ENCODE data around the gene NUDT6.

DNA sequence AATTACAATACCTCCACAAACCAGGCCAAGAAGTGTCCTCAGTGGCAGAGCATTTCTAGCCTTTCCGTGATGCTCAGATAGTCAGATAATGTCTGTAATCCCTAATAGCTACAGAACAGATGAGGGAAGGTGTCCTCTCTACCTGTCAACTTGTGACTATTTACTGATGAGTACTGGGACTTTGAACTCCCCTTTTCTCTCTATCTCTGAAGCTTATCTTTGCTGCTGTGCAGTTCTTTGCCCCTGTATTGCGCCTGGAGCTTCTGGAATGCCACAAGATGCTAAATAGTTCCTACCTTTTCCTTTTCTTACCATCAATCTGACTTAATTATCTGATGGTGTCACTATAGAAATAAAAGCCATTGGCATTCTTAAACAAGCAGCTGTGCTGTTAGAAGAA is 65.2 kb downstream of the NUDT6 start:
- TF ChIP-seq, protein P1, sequence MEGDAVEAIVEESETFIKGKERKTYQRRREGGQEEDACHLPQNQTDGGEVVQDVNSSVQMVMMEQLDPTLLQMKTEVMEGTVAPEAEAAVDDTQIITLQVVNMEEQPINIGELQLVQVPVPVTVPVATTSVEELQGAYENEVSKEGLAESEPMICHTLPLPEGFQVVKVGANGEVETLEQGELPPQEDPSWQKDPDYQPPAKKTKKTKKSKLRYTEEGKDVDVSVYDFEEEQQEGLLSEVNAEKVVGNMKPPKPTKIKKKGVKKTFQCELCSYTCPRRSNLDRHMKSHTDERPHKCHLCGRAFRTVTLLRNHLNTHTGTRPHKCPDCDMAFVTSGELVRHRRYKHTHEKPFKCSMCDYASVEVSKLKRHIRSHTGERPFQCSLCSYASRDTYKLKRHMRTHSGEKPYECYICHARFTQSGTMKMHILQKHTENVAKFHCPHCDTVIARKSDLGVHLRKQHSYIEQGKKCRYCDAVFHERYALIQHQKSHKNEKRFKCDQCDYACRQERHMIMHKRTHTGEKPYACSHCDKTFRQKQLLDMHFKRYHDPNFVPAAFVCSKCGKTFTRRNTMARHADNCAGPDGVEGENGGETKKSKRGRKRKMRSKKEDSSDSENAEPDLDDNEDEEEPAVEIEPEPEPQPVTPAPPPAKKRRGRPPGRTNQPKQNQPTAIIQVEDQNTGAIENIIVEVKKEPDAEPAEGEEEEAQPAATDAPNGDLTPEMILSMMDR (IDR thresholded peaks at IDR 0.05; ENCODE audit: insufficient read depth, low read length, poor library complexity, severe bottlenecking) = no peak
- no peak for TF ChIP-seq EZH2phosphoT487 (conservative IDR thresholded peaks at IDR 0.05; ENCODE audit: low read length)
